Osteocyte (in vitro differentiated cells): ENCODE measurements around the gene KCNQ5. TPM values are rescaled to one million over a fixed set of nuclear protein-coding genes. Genes with fewer than 3 reads are reported as not detected.

Experiments
- DNase-seq: peaks from one replicate; pipeline ENCODE4 v3.0.0; 2021; ENCODE audit warnings: mixed read lengths; ENCODE audit not compliant: unreplicated experiment; ENCODE audit errors: extremely low spot score
- H3K27ac Mint-ChIP-seq: one replicate; pipeline ENCODE4 v1.8.0; 2021; ENCODE audit warnings: mild to moderate bottlenecking, mixed read lengths; ENCODE audit not compliant: unreplicated experiment
- H3K27me3 Mint-ChIP-seq: one replicate; pipeline ENCODE4 v1.8.0; 2021; ENCODE audit warnings: mixed read lengths; ENCODE audit not compliant: unreplicated experiment
- H3K36me3 Mint-ChIP-seq: one replicate; pipeline ENCODE4 v1.8.0; 2021; ENCODE audit warnings: mixed read lengths; ENCODE audit not compliant: unreplicated experiment
- H3K4me1 Mint-ChIP-seq: one replicate; pipeline ENCODE4 v1.8.0; 2021; ENCODE audit warnings: mixed read lengths; ENCODE audit not compliant: unreplicated experiment
- H3K4me3 Mint-ChIP-seq: one replicate; pipeline ENCODE4 v1.8.0; 2021; ENCODE audit warnings: mild to moderate bottlenecking, moderate library complexity, mixed read lengths; ENCODE audit not compliant: unreplicated experiment
- H3K9me3 Mint-ChIP-seq: one replicate; pipeline ENCODE4 v1.8.0; 2021; ENCODE audit warnings: mixed read lengths; ENCODE audit not compliant: unreplicated experiment
- CTCF ChIP-seq: fragments of 200-600 bp; sonication (generic); IDR thresholded peaks from 2 replicates; pipeline ENCODE4 v1.5.0; 2021; ENCODE audit warnings: antibody characterized with exemption, mild to moderate bottlenecking, moderate library complexity
- total RNA-seq: library from RNA; stranded (reverse); gene quantifications from 2 replicates; pipeline ENCODE4 v1.2.1, GENCODE V29; 2021

The KCNQ5 gene
- total RNA-seq, 1 donor from 2014 or later, result 7.2 TPM

- Mint-ChIP-seq H3K36me3 (peaks cover 2% of the 10 kb centered on the region), H3K9me3 (peaks cover 9% of the 10 kb centered on the region), H3K27ac (no peak overlapping the region), H3K4me3 (no peak overlapping the region), H3K27me3 (no peaks in the 10 kb centered on the region), H3K4me1 (peaks cover 14% of the 10 kb centered on the region)
- no peak for DNase-seq
- TF ChIP-seq CTCF, result no peak
Measured at GRCh38 chr6:72828904-72829303, 207.0 kb downstream of the KCNQ5 start.

GRCh38 chr6:72832271-72832670, 210.4 kb downstream of the KCNQ5 start:
- H3K4me1 Mint-ChIP-seq, result peaks cover 17% of the 10 kb centered on the region
- H3K27me3 Mint-ChIP-seq, result no peaks in the 10 kb centered on the region

GRCh38 chr6:72835749-72836148, 213.9 kb downstream of the KCNQ5 start:
- H3K9me3 Mint-ChIP-seq, result no peaks in the 10 kb centered on the region
- no peak overlapping the region for H3K4me3 Mint-ChIP-seq
- TF ChIP-seq CTCF, result no peak
- no peaks in the 10 kb centered on the region for H3K27me3 Mint-ChIP-seq
- DNase-seq, result no peak
- H3K4me1 Mint-ChIP-seq, result peaks cover 10% of the 10 kb centered on the region
- no peaks in the 10 kb centered on the region for H3K36me3 Mint-ChIP-seq
- H3K27ac Mint-ChIP-seq, result no peak overlapping the region

More at GRCh38 chr6:72832271-72832670, 210.4 kb downstream of the KCNQ5 start:
- Mint-ChIP-seq H3K4me3 (no peak overlapping the region), H3K9me3 (peaks cover 9% of the 10 kb centered on the region), H3K27ac (no peak overlapping the region), H3K36me3 (peaks cover 2% of the 10 kb centered on the region)
- DNase-seq, result no peak
- TF ChIP-seq CTCF, result no peak

GRCh38 chr6:72836971-72837370, 215.1 kb downstream of the KCNQ5 start:
- Mint-ChIP-seq H3K36me3 (no peaks in the 10 kb centered on the region), H3K9me3 (no peaks in the 10 kb centered on the region), H3K27ac (no peak overlapping the region), H3K4me1 (peaks cover 10% of the 10 kb centered on the region), H3K27me3 (no peaks in the 10 kb centered on the region), H3K4me3 (no peak overlapping the region)
- TF ChIP-seq CTCF, result no peak
- DNase-seq, result no peak

GRCh38 chr6:72841195-72841594, 219.3 kb downstream of the KCNQ5 start:
- Mint-ChIP-seq H3K36me3 (no peaks in the 10 kb centered on the region), H3K27me3 (no peaks in the 10 kb centered on the region), H3K27ac (no peak overlapping the region), H3K4me3 (no peak overlapping the region), H3K4me1 (no peaks in the 10 kb centered on the region), H3K9me3 (peaks cover 4% of the 10 kb centered on the region)
- no peak for DNase-seq
- no peak for TF ChIP-seq CTCF
